CD1c-positive myeloid dendritic cell (primary cell): ENCODE measurements around the gene LDLRAD4.

Experiments
- DNase-seq: peaks from one replicate; pipeline ENCODE4 v3.0.0-alpha.2; 2016; ENCODE audit errors: extremely low spot score

The LDLRAD4 gene

GRCh38 chr18:13550418-13551304 lies 332.1 kb downstream of the LDLRAD4 start:
- DNase-seq, result no peak

- no peak for DNase-seq
Observed at GRCh38 chr18:13551305-13551603, 332.7 kb downstream of the LDLRAD4 start.

- DNase-seq, result no peak
Observed at GRCh38 chr18:13551841-13552733, 333.5 kb downstream of the LDLRAD4 start.

GRCh38 chr18:13553449-13553848 lies 334.9 kb downstream of the LDLRAD4 start:
- DNase-seq, result no peak

- no peak for DNase-seq
Observed at GRCh38 chr18:13555192-13555591, 336.6 kb downstream of the LDLRAD4 start.

- DNase-seq, result no peak
Observed at GRCh38 chr18:13555865-13556264, 337.3 kb downstream of the LDLRAD4 start.

- DNase-seq, result no peak
Observed at GRCh38 chr18:13556502-13556901, 337.9 kb downstream of the LDLRAD4 start.

- peak; percentile 72 for DNase-seq
Observed at GRCh38 chr18:13558124-13558523, 339.6 kb downstream of the LDLRAD4 start.

- DNase-seq, result no peak
Observed at GRCh38 chr18:13558790-13559189, 340.2 kb downstream of the LDLRAD4 start.

- DNase-seq, result no peak
Observed at GRCh38 chr18:13559754-13560153, 341.2 kb downstream of the LDLRAD4 start.

GRCh38 chr18:13560306-13560705 lies 341.7 kb downstream of the LDLRAD4 start:
- DNase-seq, result no peak

GRCh38 chr18:13562494-13563029 lies 344.0 kb downstream of the LDLRAD4 start:
- DNase-seq, result peak; percentile 95

GRCh38 chr18:13563390-13563805 lies 344.8 kb downstream of the LDLRAD4 start:
- DNase-seq, result peak; percentile 91

- no peak for DNase-seq
Observed at GRCh38 chr18:13564579-13564978, 346.0 kb downstream of the LDLRAD4 start.

GRCh38 chr18:13565228-13565627 lies 346.7 kb downstream of the LDLRAD4 start:
- DNase-seq, result no peak

- DNase-seq, result peak; percentile 97
Observed at GRCh38 chr18:13566941-13567746, 348.6 kb downstream of the LDLRAD4 start.

GRCh38 chr18:13568443-13569392 lies 350.2 kb downstream of the LDLRAD4 start:
- DNase-seq, result peak; percentile 86

- DNase-seq, result no peak
Observed at GRCh38 chr18:13570216-13570615, 351.7 kb downstream of the LDLRAD4 start.

GRCh38 chr18:13570856-13571495 lies 352.4 kb downstream of the LDLRAD4 start:
- DNase-seq, result peak; percentile 60

GRCh38 chr18:13572148-13572547 lies 353.6 kb downstream of the LDLRAD4 start:
- no peak for DNase-seq
